ENCODE measurements around the gene ALOX5. TPM values are rescaled to one million over a fixed set of nuclear protein-coding genes. Genes with fewer than 3 reads are reported as not detected.
A peak's percentile ranks its signal among the peaks of the same experiment; 100 is the strongest.

ALOX5 gene
- total RNA-seq, 1 donor from 2014 or later: 222 TPM

DNA sequence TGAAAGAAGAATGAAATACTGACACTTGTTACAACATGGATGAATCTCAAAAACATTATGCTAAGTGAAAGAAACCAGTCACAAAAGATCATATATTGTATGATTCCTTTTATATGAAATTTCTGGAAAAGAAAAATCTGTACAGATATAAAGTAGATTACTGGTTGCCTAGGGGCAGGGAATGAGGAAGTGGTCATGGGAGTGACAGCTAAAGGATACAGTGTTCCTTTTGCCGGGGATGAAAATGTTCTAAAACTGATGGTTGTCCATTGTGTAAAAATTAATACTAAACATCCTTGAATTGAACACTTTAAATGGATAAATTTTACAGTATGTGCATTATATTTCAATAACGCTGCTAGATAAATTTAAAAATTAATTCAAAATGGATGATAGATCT is 25.1 kb downstream of the ALOX5 start:
- no peaks in the 10 kb centered on the region for H3K27me3 ChIP-seq (ENCODE audit: low read depth)
- H3K4me3 ChIP-seq: no peak overlapping the region
- peaks cover 3% of the 10 kb centered on the region for H3K4me1 ChIP-seq
- intact Hi-C loops (cut with DNase I): no loop called here
- H3K9me3 ChIP-seq: no peaks in the 10 kb centered on the region
- no peaks in the 10 kb centered on the region for H3K36me3 ChIP-seq
- TF ChIP-seq, protein P1, sequence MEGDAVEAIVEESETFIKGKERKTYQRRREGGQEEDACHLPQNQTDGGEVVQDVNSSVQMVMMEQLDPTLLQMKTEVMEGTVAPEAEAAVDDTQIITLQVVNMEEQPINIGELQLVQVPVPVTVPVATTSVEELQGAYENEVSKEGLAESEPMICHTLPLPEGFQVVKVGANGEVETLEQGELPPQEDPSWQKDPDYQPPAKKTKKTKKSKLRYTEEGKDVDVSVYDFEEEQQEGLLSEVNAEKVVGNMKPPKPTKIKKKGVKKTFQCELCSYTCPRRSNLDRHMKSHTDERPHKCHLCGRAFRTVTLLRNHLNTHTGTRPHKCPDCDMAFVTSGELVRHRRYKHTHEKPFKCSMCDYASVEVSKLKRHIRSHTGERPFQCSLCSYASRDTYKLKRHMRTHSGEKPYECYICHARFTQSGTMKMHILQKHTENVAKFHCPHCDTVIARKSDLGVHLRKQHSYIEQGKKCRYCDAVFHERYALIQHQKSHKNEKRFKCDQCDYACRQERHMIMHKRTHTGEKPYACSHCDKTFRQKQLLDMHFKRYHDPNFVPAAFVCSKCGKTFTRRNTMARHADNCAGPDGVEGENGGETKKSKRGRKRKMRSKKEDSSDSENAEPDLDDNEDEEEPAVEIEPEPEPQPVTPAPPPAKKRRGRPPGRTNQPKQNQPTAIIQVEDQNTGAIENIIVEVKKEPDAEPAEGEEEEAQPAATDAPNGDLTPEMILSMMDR (IDR thresholded peaks at IDR 0.05): no peak
- no peak overlapping the region for H3K27ac ChIP-seq
- DNase-seq: no peak
- no peak for ATAC-seq

DNA sequence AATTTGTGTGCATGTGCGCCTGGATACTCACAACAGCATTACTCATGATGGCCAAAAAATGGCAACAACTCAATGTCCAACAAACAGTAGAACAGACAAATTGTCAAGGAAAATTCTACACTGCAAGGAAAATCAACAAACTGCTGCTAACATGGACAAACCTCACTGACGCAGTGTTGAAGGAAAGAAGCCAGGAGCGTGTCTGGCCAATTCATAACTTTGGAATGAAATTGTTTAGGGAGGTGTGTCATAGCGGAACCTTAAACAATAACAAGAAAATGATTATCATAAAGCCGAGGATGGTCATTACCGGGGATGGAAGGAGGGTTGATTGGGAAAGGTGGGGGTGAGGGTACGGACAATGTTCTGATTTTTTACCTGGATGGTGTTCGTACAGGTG is 29.1 kb downstream of the ALOX5 start:
- TF ChIP-seq, protein P1 (IDR thresholded peaks at IDR 0.05): no peak
- H3K27ac ChIP-seq: no peak overlapping the region
- no peak overlapping the region for H3K4me3 ChIP-seq
- ATAC-seq (no peak), DNase-seq (no peak)
- no peaks in the 10 kb centered on the region for H3K9me3 ChIP-seq
- peaks cover 17% of the 10 kb centered on the region for H3K4me1 ChIP-seq
- no peaks in the 10 kb centered on the region for H3K27me3 ChIP-seq (ENCODE audit: low read depth)
- intact Hi-C loops (cut with DNase I): no loop called here
- no peaks in the 10 kb centered on the region for H3K36me3 ChIP-seq

DNA sequence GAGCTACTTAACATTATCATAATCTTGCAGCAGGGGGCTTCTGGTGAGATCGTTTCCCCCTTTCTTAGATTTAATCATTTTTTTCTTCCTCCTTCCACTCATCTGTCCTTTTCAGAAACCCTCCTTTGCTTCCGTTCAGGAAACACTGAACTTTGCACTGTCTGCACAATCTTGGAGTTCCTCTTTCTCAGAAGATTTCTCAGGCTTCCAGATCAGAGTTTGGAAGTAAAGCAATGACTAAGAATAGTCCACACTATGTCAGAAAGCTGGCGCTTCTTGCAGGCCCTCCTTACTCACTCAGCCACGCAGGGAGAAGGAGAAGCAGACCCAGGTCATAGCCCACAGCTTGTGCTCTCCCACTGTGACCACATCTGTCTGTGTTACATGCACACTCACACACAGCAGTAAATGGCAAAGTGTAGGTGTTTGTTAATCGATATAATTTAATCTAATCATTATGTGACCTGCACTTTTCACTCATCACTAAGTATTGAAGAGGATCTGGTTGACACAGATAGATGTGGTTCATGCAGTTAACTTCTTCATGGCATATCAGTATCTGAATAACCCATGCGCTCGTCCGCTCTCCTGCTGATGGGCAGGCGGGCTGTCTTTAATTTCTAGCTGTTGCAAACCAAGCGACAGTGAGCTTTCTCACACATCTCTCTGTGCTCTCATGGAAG is 30.2 kb downstream of the ALOX5 start:
- TF ChIP-seq, protein P1 (IDR thresholded peaks at IDR 0.05): no peak
- Histone ChIP-seq H3K9me3 (no peaks in the 10 kb centered on the region), H3K4me1 (peaks cover 17% of the 10 kb centered on the region), H3K4me3 (no peak overlapping the region), H3K27ac (peak overlapping the region; percentile 4), H3K27me3 (ENCODE audit: low read depth) (no peaks in the 10 kb centered on the region), H3K36me3 (no peaks in the 10 kb centered on the region)
- ATAC-seq (peak; percentile 88 to 95), DNase-seq (peak; percentile 69)
- intact Hi-C loops (cut with DNase I): no loop called here

DNA sequence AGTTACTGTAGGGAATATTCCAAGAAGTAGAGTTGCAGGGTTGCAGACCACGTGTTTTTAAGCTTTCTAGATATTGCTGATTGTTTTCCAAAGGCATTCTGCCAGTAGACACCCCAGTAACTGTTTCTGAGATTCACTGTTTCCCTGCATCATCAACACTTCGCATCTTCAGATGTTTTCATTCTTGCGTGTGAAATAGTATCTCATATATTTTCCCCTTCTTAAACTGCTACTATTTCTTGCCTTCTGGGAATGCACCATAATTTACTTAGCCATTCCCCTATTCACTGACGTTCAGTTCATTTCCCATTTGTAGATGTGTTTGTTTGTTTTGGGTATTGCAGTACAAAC is 30.7 kb downstream of the ALOX5 start:
- intact Hi-C loops (cut with DNase I): no loop called here
- Histone ChIP-seq H3K36me3 (no peaks in the 10 kb centered on the region), H3K27me3 (ENCODE audit: low read depth) (no peaks in the 10 kb centered on the region), H3K4me1 (peaks cover 17% of the 10 kb centered on the region), H3K4me3 (no peak overlapping the region), H3K9me3 (no peaks in the 10 kb centered on the region), H3K27ac (peak overlapping the region; percentile 4)
- no peak for ATAC-seq
- DNase-seq: no peak
- TF ChIP-seq, protein P1 (IDR thresholded peaks at IDR 0.05): no peak

DNA sequence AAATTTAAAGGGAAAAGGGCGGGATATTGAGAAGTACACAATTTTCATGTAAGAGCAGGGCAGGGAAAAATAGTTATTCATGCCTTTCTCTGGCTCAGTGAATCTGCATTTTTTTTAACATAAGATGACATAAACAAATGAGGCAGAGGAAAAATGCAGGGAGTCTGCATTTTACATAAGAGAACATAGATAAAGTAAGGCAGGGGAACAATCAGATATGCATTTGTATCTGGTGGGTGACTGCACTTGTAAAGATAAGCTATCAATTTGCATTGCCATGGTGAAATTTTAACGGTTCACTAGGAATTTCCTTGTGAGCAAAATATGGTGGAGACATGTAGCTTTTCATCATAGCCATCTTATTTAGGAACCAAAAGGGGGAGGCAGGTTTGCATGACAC is 33.5 kb downstream of the ALOX5 start:
- no peak for DNase-seq
- intact Hi-C loops (cut with DNase I): no loop called here
- no peaks in the 10 kb centered on the region for H3K9me3 ChIP-seq
- H3K27ac ChIP-seq: no peak overlapping the region
- TF ChIP-seq, protein P1 (IDR thresholded peaks at IDR 0.05): no peak
- no peak overlapping the region for H3K4me3 ChIP-seq
- ATAC-seq: no peak
- peaks cover 2% of the 10 kb centered on the region for H3K36me3 ChIP-seq
- H3K4me1 ChIP-seq: peaks cover 17% of the 10 kb centered on the region
- no peaks in the 10 kb centered on the region for H3K27me3 ChIP-seq (ENCODE audit: low read depth)
